ENCODE data around the gene QRSL1. TPM values are rescaled to one million over a fixed set of nuclear protein-coding genes. Genes with fewer than 3 reads are reported as not detected.

QRSL1 gene
- total RNA-seq, 4 donors from 2014 or later: 6.8 to 8.0 (median 8.0) TPM

DNA sequence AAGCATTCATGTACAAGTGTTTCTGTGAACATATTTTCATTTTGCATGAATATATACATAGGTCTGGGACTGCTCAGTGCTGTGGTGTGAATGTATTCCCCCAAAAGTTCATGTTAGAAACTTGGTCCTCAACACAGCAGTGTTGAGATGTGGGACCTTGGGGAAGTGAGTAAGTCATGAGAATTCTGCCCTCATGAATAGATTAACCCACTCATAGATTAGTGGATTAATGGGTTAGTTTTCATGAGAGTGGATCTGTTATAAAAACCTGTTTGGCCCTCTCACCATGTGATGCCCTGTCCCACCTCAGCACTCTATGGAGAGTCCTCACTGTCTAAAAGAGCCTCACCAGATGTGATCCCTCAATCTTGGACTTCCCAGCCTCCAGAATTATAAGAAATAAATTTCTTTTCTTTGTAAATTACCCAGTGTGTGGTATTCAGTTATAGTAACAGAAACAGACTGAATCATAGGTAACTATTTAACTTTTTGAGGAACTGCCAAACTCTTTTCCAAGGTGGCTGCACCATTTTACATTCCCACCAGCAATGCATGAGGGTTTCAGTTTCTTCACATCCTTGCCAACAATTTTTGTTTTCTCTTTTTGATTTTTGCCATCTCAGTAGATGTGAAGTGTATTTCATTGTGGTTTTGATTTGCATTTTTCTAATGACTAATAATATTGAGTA lies 45.3 kb downstream of the QRSL1 start:
- DNase-seq (ENCODE audit: low spot score) (no peak), ATAC-seq (ENCODE audit: low FRiP score) (no peak)
- TF ChIP-seq, protein P1, sequence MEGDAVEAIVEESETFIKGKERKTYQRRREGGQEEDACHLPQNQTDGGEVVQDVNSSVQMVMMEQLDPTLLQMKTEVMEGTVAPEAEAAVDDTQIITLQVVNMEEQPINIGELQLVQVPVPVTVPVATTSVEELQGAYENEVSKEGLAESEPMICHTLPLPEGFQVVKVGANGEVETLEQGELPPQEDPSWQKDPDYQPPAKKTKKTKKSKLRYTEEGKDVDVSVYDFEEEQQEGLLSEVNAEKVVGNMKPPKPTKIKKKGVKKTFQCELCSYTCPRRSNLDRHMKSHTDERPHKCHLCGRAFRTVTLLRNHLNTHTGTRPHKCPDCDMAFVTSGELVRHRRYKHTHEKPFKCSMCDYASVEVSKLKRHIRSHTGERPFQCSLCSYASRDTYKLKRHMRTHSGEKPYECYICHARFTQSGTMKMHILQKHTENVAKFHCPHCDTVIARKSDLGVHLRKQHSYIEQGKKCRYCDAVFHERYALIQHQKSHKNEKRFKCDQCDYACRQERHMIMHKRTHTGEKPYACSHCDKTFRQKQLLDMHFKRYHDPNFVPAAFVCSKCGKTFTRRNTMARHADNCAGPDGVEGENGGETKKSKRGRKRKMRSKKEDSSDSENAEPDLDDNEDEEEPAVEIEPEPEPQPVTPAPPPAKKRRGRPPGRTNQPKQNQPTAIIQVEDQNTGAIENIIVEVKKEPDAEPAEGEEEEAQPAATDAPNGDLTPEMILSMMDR (IDR thresholded peaks at IDR 0.05): no peak

DNA sequence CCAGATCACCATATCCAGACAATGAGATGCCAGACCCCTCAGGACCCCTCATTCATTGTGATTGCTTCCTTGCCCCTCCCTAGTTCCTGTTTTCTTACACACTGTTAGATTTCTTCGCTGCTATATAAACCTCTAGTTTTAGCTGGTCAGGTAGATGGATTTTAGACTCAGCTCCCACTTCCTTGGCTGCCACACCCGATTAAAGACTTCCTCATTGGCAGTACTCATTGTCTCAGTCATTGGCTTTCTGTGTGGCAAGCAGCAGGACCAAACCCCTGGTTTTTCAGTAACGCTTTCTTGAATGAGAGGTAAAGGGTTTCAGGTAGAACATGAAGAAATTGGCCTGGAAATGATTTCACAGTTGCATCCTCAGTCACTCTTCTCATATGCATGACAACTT lies 47.9 kb downstream of the QRSL1 start:
- ATAC-seq (ENCODE audit: low FRiP score): no peak
- TF ChIP-seq, protein P1 (IDR thresholded peaks at IDR 0.05): no peak
- no peak for DNase-seq (ENCODE audit: low spot score)

DNA sequence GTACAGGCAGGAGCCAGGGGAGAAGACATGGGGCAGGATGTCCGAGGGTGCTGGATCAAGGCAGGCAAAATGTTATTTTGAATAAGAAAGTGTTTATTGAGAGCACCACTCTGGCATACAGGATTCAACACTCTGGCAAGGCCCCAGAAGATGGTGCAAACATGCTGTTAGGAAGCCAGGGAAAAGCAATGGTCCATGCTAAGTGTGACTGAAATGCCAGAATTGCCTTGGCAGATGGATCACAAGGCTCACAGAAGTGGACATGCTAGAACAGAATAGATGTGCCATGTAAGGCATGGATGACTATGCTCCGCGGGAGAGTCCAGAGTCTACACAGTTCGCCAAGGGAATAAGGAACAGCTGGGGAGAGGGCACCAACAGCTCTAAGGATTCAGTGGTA lies 54.6 kb downstream of the QRSL1 start:
- DNase-seq (ENCODE audit: low spot score): no peak
- ATAC-seq (ENCODE audit: low FRiP score): no peak
- TF ChIP-seq, protein P1 (IDR thresholded peaks at IDR 0.05): no peak

DNA sequence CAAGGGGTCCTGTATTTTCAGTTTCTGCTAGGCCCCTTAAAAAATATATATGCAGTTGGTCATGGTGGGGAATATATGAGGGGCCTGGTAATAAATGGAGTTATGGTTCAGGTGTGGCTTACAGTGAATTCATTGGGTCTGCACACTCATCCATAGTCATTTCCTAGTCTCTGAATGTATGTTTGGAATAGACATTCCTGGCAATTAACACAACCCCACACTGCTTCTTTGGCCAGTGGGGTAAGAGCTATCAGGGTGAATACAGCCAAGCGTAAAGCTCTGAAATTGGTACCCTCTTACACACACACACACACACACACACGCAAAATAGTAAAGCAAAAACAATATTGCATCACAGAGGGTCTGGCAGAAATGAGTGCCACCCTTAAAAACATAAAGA lies 56.5 kb downstream of the QRSL1 start:
- no peak for DNase-seq (ENCODE audit: low spot score)
- TF ChIP-seq, protein P1 (IDR thresholded peaks at IDR 0.05): no peak
- ATAC-seq (ENCODE audit: low FRiP score): no peak

DNA sequence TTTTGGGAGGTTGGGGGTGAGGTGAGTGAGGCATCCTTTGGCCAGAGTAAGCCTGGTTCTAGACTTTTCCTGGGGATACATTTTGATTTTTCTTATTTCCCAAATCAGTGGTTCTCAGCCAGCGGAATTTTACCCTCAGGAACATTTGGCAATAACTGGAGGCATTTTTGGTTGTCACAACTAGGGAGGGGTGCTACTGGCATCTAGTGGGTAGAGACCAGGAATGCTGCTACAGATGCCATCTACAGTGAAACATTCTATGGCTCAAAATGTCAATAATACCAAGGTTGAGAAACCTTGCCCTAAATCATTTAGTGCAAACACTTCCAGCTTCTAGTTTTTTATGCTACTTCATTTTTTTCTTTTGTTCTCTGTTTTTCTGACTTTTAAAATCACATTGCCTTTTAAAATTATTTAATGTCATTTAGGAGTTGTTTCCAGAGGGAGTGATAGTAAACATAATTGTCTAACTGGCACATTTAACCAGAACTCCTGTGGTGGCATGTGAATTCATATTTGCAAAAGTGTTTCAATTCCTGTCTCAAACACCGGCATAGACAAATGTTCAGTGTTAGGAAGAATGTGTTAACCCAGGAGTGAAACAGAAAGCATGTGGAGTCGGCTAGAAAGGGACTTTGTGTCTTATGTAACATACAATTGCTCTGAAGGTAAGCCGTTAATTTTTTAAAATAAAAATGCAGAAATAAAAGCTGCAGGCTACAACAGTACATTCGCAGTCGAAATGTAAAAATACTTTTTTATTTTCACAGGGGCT lies 59.0 kb downstream of the QRSL1 start:
- TF ChIP-seq, protein P1 (IDR thresholded peaks at IDR 0.05): no peak
- ATAC-seq (ENCODE audit: low FRiP score) (no peak), DNase-seq (ENCODE audit: low spot score) (no peak)

DNA sequence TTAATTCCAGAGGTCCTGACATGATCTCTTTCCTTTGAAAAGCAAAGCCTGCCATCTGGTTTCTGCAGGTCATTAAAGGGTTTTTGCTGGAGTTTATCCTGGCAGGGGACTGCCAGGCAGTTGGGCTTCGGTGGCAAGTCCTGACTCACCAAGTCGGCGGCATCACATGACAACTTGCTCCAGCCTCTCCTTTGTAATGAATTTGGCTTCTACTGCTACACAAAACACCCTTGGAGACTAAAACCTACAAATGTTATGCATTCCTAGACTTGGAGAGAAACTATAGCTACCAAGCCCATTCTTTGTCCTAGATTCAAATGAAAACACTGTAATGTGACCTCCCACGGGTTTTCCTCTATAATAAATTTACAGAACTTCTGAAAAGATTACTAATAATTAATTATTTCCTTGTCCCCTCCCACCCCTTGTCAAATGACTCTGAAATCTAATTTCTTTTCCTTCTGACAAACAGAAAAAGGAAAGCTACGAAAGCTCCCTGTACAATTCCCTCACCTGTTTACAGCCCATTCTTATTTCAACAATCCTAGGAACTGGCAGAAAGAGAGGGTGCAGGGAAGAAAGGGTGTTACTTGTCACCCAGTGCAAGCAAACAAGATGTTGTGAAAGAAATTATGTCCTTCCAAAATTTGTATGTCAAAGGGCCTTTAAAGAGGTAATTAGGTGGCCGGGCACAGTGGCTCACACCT lies 62.9 kb downstream of the QRSL1 start:
- DNase-seq (ENCODE audit: low spot score): no peak
- TF ChIP-seq, protein P1 (IDR thresholded peaks at IDR 0.05): no peak
- no peak for ATAC-seq (ENCODE audit: low FRiP score)

All from omental fat pad (tissue), 4 donors.